ENCODE measurements around the gene SDHA.

The SDHA gene

GRCh38 chr5:199197-199949 lies 18.7 kb upstream of the SDHA start:
- Histone ChIP-seq H3K4me3 (ENCODE audit: low read depth, low read length) (no peak overlapping the region), H3K27ac (no peak overlapping the region), H3K9me3 (ENCODE audit: severe bottlenecking) (no peaks in the 10 kb centered on the region), H3K36me3 (peaks cover 24% of the 10 kb centered on the region), H3K27me3 (ENCODE audit: insufficient read depth, low read depth, severe bottlenecking) (no peaks in the 10 kb centered on the region)
- no peak for TF ChIP-seq CTCF (IDR thresholded peaks at IDR 0.05; ENCODE audit: low read depth, low read length)
- no peak for DNase-seq

DNA sequence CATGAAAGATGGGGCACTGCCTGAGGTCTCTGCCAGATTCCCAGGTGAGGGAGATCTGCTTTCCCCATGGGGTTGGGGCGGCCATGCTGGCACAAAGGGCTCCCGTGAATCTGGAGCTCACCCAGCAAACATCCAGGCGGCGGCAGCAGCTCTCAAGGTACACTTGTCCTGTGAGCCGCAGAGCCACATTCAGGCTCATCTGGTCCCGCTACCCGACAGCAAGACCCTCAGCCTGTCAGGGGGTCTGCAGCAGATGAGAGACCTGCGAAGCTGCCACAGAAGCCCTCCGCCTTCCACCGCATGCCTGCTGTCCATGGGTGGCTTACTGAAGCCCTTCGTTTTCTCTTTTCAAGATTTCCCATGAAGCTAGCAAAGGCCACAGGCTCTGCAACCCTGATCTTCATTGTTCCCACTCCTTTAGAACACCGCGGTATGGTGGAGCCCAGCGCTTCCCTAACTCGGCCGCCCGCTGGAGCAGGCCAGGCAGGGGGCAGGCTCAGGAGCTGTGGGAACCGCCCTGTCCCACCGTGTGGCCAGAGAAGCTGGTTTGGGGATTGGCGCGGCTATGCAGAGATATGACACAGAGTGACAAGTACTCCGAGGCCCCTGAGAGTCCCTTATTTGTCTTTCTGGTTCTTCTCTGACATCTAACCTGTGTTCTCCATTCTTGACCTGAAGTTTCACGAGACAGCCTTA lies 18.0 kb upstream of the SDHA start:
- Histone ChIP-seq H3K27ac (no peak overlapping the region), H3K9me3 (ENCODE audit: severe bottlenecking) (no peaks in the 10 kb centered on the region), H3K27me3 (ENCODE audit: insufficient read depth, low read depth, severe bottlenecking) (no peaks in the 10 kb centered on the region), H3K4me3 (ENCODE audit: low read depth, low read length) (no peak overlapping the region), H3K36me3 (peaks cover 29% of the 10 kb centered on the region)
- no peak for DNase-seq
- TF ChIP-seq CTCF (IDR thresholded peaks at IDR 0.05; ENCODE audit: low read depth, low read length): no peak

GRCh38 chr5:200985-201384 lies 17.1 kb upstream of the SDHA start:
- Histone ChIP-seq H3K36me3 (peaks cover 38% of the 10 kb centered on the region), H3K9me3 (ENCODE audit: severe bottlenecking) (no peaks in the 10 kb centered on the region), H3K27me3 (ENCODE audit: insufficient read depth, low read depth, severe bottlenecking) (no peaks in the 10 kb centered on the region), H3K27ac (no peak overlapping the region), H3K4me3 (ENCODE audit: low read depth, low read length) (no peak overlapping the region)
- DNase-seq: no peak
- no peak for TF ChIP-seq CTCF (IDR thresholded peaks at IDR 0.05; ENCODE audit: low read depth, low read length)

DNA sequence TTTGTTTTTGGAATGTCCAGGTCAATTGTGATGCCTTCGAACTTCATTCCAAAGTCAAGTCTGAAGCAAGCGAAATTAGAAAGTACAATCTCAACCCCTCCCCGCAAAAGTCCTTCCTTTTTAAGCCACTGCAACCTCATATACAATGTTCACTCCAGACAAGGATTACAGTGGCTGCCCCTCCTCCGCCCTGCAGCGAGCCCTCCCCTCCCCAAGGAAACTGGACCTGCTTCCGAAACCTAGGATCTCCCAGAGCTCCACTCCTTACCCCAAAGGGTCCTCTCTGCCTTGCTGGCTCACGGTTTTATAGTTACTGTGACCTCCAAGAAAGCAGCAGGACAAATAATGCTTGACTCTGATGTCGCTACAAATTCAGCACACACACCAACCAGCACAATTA lies 16.4 kb upstream of the SDHA start:
- H3K36me3 ChIP-seq: peaks cover 43% of the 10 kb centered on the region

DNA sequence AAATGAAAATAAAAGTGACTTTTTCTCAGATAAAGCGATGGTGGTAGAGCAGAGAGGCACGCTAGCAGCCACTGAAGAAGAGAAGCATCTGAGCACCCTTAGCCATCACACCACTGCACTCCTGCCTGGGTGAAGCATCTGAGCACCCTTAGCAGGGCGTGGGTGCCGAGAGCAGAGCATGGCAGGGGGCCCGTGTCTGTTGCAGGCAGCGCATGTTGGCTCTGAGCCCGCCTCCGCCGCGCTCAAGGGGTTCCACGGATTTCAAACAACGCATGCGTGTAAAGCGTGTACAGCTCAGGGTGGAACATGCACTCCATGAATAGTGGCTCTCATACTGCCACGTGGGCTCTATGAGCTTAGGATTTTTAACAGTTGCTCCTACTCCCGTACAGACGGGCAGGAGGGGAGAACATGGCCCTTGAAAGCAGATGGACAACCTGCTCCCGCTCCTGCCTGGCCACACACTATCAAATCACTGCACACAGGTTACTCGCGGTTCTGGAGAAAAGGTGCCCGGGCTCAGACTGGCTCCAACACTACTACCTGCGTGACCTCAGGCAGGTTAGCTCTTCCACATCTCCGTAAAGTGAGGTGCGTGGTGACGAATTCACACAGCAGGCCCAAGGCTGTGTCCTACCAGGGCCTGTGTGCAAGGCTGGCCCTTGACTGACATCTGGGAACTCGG lies 14.7 kb upstream of the SDHA start:
- Histone ChIP-seq H3K9me3 (ENCODE audit: severe bottlenecking) (no peaks in the 10 kb centered on the region), H3K4me3 (ENCODE audit: low read depth, low read length) (no peak overlapping the region), H3K27me3 (ENCODE audit: insufficient read depth, low read depth, severe bottlenecking) (no peaks in the 10 kb centered on the region), H3K27ac (no peak overlapping the region), H3K36me3 (peaks cover 45% of the 10 kb centered on the region)
- no peak for TF ChIP-seq CTCF (IDR thresholded peaks at IDR 0.05; ENCODE audit: low read depth, low read length)
- DNase-seq: no peak

More for the DNA sequence above, 16.4 kb upstream of the SDHA start:
- peak; percentile 51 for DNase-seq
- no peak for TF ChIP-seq CTCF (IDR thresholded peaks at IDR 0.05; ENCODE audit: low read depth, low read length)
- no peak overlapping the region for H3K27ac ChIP-seq
- H3K27me3 ChIP-seq (ENCODE audit: insufficient read depth, low read depth, severe bottlenecking): no peaks in the 10 kb centered on the region
- H3K9me3 ChIP-seq (ENCODE audit: severe bottlenecking): no peaks in the 10 kb centered on the region
- H3K4me3 ChIP-seq (ENCODE audit: low read depth, low read length): no peak overlapping the region
